SH-SY5Y (cell line): ENCODE measurements around the gene CTNND2.

Experiments
- GATA2 ChIP-seq: IDR thresholded peaks from 2 replicates; pipeline ENCODE4 v1.6.1; 2011; ENCODE audit warnings: mild to moderate bottlenecking, low read depth, low read length
- GATA3 ChIP-seq: IDR thresholded peaks from 2 replicates; pipeline ENCODE4 v1.6.1; 2011; ENCODE audit warnings: low read depth, mild to moderate bottlenecking, low read length, moderate library complexity

GRCh38 chr5:11045411-11045810, 858.8 kb downstream of the CTNND2 start:
- no peak for TF ChIP-seq GATA2
- no peak for TF ChIP-seq GATA3
